ENCODE results near the gene RIOX2.
A peak's percentile ranks its signal among the peaks of the same experiment; 100 is the strongest.

RIOX2 gene

DNA sequence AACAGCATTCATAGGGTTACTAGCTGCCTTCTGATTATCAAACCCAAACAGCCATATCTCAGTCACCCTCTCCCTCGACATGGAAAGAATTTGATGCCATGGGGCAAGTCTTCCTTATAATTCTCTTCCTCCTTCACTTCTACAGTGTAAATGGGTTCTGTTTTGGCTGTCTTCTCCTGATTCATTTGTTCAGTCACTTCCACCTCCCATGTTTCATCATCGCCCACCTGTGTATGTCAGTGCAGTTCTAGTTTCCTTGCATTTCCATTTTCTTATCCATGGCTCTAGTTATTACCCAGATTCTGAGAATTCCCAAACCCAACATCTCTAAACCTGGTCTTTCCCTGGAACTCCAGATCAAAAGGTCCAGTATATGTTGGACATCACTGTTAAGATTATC, 41.0 kb downstream of the RIOX2 start:
- H3K4me3 ChIP-seq (ENCODE audit: low read depth, low read length): no peak overlapping the region
- no peak overlapping the region for H2AFZ ChIP-seq (ENCODE audit: insufficient read depth, low read length, poor library complexity)
- H2BK5ac ChIP-seq (ENCODE audit: low read depth, low read length, poor library complexity): no peak overlapping the region
- H3K79me2 ChIP-seq (ENCODE audit: control insufficient read depth, insufficient read depth, low read length, poor library complexity): no peaks in the 10 kb centered on the region
- H3K4me2 ChIP-seq (ENCODE audit: low read length): no peak overlapping the region
- H3K79me1 ChIP-seq (ENCODE audit: low read length): no peaks in the 10 kb centered on the region
- no peaks in the 10 kb centered on the region for H3K27me3 ChIP-seq (ENCODE audit: insufficient read depth, low read length)
- no peak overlapping the region for H3K18ac ChIP-seq (ENCODE audit: low read length)
- H3K23ac ChIP-seq (ENCODE audit: low read length): no peak overlapping the region
- H3K14ac ChIP-seq (ENCODE audit: low read length): no peak overlapping the region
- no peak for DNase-seq
- no peak overlapping the region for H2BK12ac ChIP-seq (ENCODE audit: low read length)
- H4K12ac ChIP-seq (ENCODE audit: low read depth, low read length): no peak overlapping the region
- no peak overlapping the region for H3K9ac ChIP-seq (ENCODE audit: low read length)
- H2BK120ac ChIP-seq (ENCODE audit: insufficient read depth, low read length, poor library complexity): no peak overlapping the region
- no peaks in the 10 kb centered on the region for H3K36me3 ChIP-seq (ENCODE audit: control insufficient read depth in 1 of 2, insufficient read depth in 2 of 2, low read length in 2 of 2)
- no peak overlapping the region for H3K27ac ChIP-seq (ENCODE audit: low read depth, low read length)
- H3K4me1 ChIP-seq (ENCODE audit: control insufficient read depth in 1 of 2, insufficient read depth in 2 of 2, low read length in 2 of 2): no peaks in the 10 kb centered on the region
- H2AK5ac ChIP-seq (ENCODE audit: low read length): no peak overlapping the region
- no peak overlapping the region for H4K91ac ChIP-seq (ENCODE audit: low read depth, low read length)
- no CpG with 5 or more reads among the region's 2 CpGs for WGBS (ENCODE audit: extremely low coverage, insufficient coverage, insufficient read length)
- no peak overlapping the region for H3K4ac ChIP-seq (ENCODE audit: low read depth, low read length)
- H4K8ac ChIP-seq (ENCODE audit: low read depth, low read length): no peak overlapping the region
- no peaks in the 10 kb centered on the region for H3K9me3 ChIP-seq (ENCODE audit: insufficient read depth, low read depth, low read length)

DNA sequence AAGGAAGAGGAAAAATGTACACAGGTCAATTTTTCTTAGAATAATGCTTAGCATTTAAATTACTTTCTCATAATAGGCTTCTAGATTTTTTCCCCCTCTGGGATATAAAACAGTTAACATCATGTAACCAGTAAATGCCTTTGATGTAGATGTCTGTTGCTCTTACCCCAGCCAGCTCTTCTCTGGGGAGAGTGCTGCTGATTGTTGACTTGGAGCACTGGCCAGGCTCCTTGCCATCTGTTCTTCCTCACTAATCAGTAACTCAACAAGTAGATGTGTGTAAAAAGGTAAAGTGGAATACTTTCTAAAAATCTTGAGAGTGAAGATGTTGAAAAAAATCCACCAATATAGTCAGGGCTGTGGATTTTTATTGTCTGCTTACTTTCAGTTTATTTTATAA, 42.2 kb downstream of the RIOX2 start:
- Histone ChIP-seq H2BK5ac (ENCODE audit: low read depth, low read length, poor library complexity) (no peak overlapping the region), H3K79me2 (ENCODE audit: control insufficient read depth, insufficient read depth, low read length, poor library complexity) (no peaks in the 10 kb centered on the region), H3K27me3 (ENCODE audit: insufficient read depth, low read length) (no peaks in the 10 kb centered on the region), H3K4me2 (ENCODE audit: low read length) (no peak overlapping the region), H3K79me1 (ENCODE audit: low read length) (no peaks in the 10 kb centered on the region), H2AK5ac (ENCODE audit: low read length) (no peak overlapping the region), H3K9ac (ENCODE audit: low read length) (no peak overlapping the region), H3K27ac (ENCODE audit: low read depth, low read length) (no peak overlapping the region), H2BK120ac (ENCODE audit: insufficient read depth, low read length, poor library complexity) (no peak overlapping the region), H3K4me1 (ENCODE audit: control insufficient read depth in 1 of 2, insufficient read depth in 2 of 2, low read length in 2 of 2) (no peaks in the 10 kb centered on the region), H4K12ac (ENCODE audit: low read depth, low read length) (no peak overlapping the region), H3K14ac (ENCODE audit: low read length) (no peak overlapping the region), H3K23ac (ENCODE audit: low read length) (no peak overlapping the region), H2AFZ (ENCODE audit: insufficient read depth, low read length, poor library complexity) (no peak overlapping the region), H3K18ac (ENCODE audit: low read length) (no peak overlapping the region), H3K9me3 (ENCODE audit: insufficient read depth, low read depth, low read length) (no peaks in the 10 kb centered on the region), H4K91ac (ENCODE audit: low read depth, low read length) (no peak overlapping the region), H4K8ac (ENCODE audit: low read depth, low read length) (no peak overlapping the region), H3K4me3 (ENCODE audit: low read depth, low read length) (no peak overlapping the region), H2BK12ac (ENCODE audit: low read length) (no peak overlapping the region), H3K36me3 (ENCODE audit: control insufficient read depth in 1 of 2, insufficient read depth in 2 of 2, low read length in 2 of 2) (no peaks in the 10 kb centered on the region), H3K4ac (ENCODE audit: low read depth, low read length) (no peak overlapping the region)
- no peak for DNase-seq

DNA sequence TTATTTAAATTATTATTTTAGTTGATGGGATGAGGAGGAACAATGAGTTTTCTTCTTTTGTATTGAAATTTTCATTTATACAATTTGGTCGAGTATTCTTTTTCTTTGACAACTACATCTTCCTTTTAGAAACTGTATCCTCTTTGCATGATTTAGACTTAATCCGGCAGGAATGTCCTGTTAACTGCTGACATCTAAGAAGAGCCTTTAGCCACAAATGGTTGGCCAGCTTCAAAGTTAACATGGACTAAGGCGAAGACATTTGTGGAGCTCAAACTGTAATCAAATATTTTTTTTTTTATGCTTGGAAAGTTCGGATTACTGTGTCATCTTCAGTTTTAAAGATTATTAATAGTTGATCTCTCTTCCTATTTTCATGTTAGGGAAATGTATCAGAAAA, 43.2 kb downstream of the RIOX2 start:
- H3K4ac ChIP-seq (ENCODE audit: low read depth, low read length): no peak overlapping the region
- H3K18ac ChIP-seq (ENCODE audit: low read length): no peak overlapping the region
- H3K36me3 ChIP-seq (ENCODE audit: control insufficient read depth in 1 of 2, insufficient read depth in 2 of 2, low read length in 2 of 2): no peaks in the 10 kb centered on the region
- no peaks in the 10 kb centered on the region for H3K27me3 ChIP-seq (ENCODE audit: insufficient read depth, low read length)
- H3K79me2 ChIP-seq (ENCODE audit: control insufficient read depth, insufficient read depth, low read length, poor library complexity): no peaks in the 10 kb centered on the region
- H3K14ac ChIP-seq (ENCODE audit: low read length): no peak overlapping the region
- no peak overlapping the region for H4K12ac ChIP-seq (ENCODE audit: low read depth, low read length)
- no peaks in the 10 kb centered on the region for H3K9me3 ChIP-seq (ENCODE audit: insufficient read depth, low read depth, low read length)
- WGBS (ENCODE audit: extremely low coverage, insufficient coverage, insufficient read length): no CpG with 5 or more reads among the region's 4 CpGs
- H2BK5ac ChIP-seq (ENCODE audit: low read depth, low read length, poor library complexity): no peak overlapping the region
- H3K79me1 ChIP-seq (ENCODE audit: low read length): no peaks in the 10 kb centered on the region
- H3K4me3 ChIP-seq (ENCODE audit: low read depth, low read length): no peak overlapping the region
- H4K91ac ChIP-seq (ENCODE audit: low read depth, low read length): no peak overlapping the region
- H3K4me2 ChIP-seq (ENCODE audit: low read length): no peak overlapping the region
- no peak overlapping the region for H2BK12ac ChIP-seq (ENCODE audit: low read length)
- H2AK5ac ChIP-seq (ENCODE audit: low read length): no peak overlapping the region
- no peaks in the 10 kb centered on the region for H3K4me1 ChIP-seq (ENCODE audit: control insufficient read depth in 1 of 2, insufficient read depth in 2 of 2, low read length in 2 of 2)
- H3K23ac ChIP-seq (ENCODE audit: low read length): no peak overlapping the region
- no peak overlapping the region for H4K8ac ChIP-seq (ENCODE audit: low read depth, low read length)
- DNase-seq: no peak
- no peak overlapping the region for H2AFZ ChIP-seq (ENCODE audit: insufficient read depth, low read length, poor library complexity)
- no peak overlapping the region for H3K9ac ChIP-seq (ENCODE audit: low read length)
- H3K27ac ChIP-seq (ENCODE audit: low read depth, low read length): no peak overlapping the region
- no peak overlapping the region for H2BK120ac ChIP-seq (ENCODE audit: insufficient read depth, low read length, poor library complexity)

- Histone ChIP-seq H2AFZ (ENCODE audit: insufficient read depth, low read length, poor library complexity) (no peak overlapping the region), H4K91ac (ENCODE audit: low read depth, low read length) (no peak overlapping the region), H3K9me3 (ENCODE audit: insufficient read depth, low read depth, low read length) (no peaks in the 10 kb centered on the region), H3K27me3 (ENCODE audit: insufficient read depth, low read length) (no peaks in the 10 kb centered on the region), H3K4me3 (ENCODE audit: low read depth, low read length) (no peak overlapping the region), H4K12ac (ENCODE audit: low read depth, low read length) (no peak overlapping the region), H3K9ac (ENCODE audit: low read length) (no peak overlapping the region), H4K8ac (ENCODE audit: low read depth, low read length) (no peak overlapping the region), H3K23ac (ENCODE audit: low read length) (no peak overlapping the region), H2AK5ac (ENCODE audit: low read length) (no peak overlapping the region), H3K36me3 (ENCODE audit: control insufficient read depth in 1 of 2, insufficient read depth in 2 of 2, low read length in 2 of 2) (no peaks in the 10 kb centered on the region), H3K4ac (ENCODE audit: low read depth, low read length) (no peak overlapping the region), H3K79me2 (ENCODE audit: control insufficient read depth, insufficient read depth, low read length, poor library complexity) (no peaks in the 10 kb centered on the region), H3K4me2 (ENCODE audit: low read length) (no peak overlapping the region), H2BK120ac (ENCODE audit: insufficient read depth, low read length, poor library complexity) (no peak overlapping the region), H3K18ac (ENCODE audit: low read length) (no peak overlapping the region), H2BK12ac (ENCODE audit: low read length) (no peak overlapping the region), H3K79me1 (ENCODE audit: low read length) (no peaks in the 10 kb centered on the region), H3K27ac (ENCODE audit: low read depth, low read length) (no peak overlapping the region), H3K14ac (ENCODE audit: low read length) (no peak overlapping the region), H2BK5ac (ENCODE audit: low read depth, low read length, poor library complexity) (no peak overlapping the region), H3K4me1 (ENCODE audit: control insufficient read depth in 1 of 2, insufficient read depth in 2 of 2, low read length in 2 of 2) (no peaks in the 10 kb centered on the region)
- DNase-seq: peak in 1 of 2 donors; percentile 69
These were observed 44.5 kb downstream of the RIOX2 start for GRCh38 chr3:97927704-97928103.

All from trophoblast cell (in vitro differentiated cells and primary cell).